WTC11 (cell line): ENCODE measurements around the gene EXOC6. TPM values are rescaled to one million over a fixed set of nuclear protein-coding genes. Genes with fewer than 3 reads are reported as not detected.

Source experiments
- ATAC-seq: fragments of 200-7000 bp; cut with Tn5 transposase; 2 replicates; pipeline ENCODE4 v1.10.0; 2021; ENCODE audit warnings: mild to moderate bottlenecking, moderate library complexity
- CTCF ChIA-PET: fragments of 300-600 bp; sonication (Branson Sonifier 250); formaldehyde crosslinking; loops from one replicate; lab custom pipeline; 2021; ENCODE audit warnings: antibody characterized with exemption; lab: Charles Lee
- POLR2A ChIA-PET: fragments of 350-600 bp; sonication (Branson Sonifier 250); formaldehyde crosslinking; loops from one replicate; lab custom pipeline; 2021; ENCODE audit warnings: antibody characterized with exemption; lab: Charles Lee
- DNase-seq: peaks from one replicate; pipeline ENCODE4 v3.0.0; 2021; ENCODE audit warnings: low spot score
- H3K27ac Mint-ChIP-seq: 2 replicates; pipeline ENCODE4 v1.8.0; 2021; ENCODE audit warnings: mixed read lengths
- H3K27me3 Mint-ChIP-seq: 2 replicates; pipeline ENCODE4 v1.8.0; 2021; ENCODE audit warnings: low read depth, mild to moderate bottlenecking, moderate library complexity, mixed read lengths
- H3K36me3 Mint-ChIP-seq: 2 replicates; pipeline ENCODE4 v1.8.0; 2021; ENCODE audit warnings: mixed read lengths
- H3K4me1 Mint-ChIP-seq: 2 replicates; pipeline ENCODE4 v1.8.0; 2022; ENCODE audit warnings: mixed read lengths
- H3K4me3 Mint-ChIP-seq: 2 replicates; pipeline ENCODE4 v1.8.0; 2021; ENCODE audit warnings: mild to moderate bottlenecking, moderate library complexity, mixed read lengths
- H3K9me3 Mint-ChIP-seq: 2 replicates; pipeline ENCODE4 v1.8.0; 2021; ENCODE audit warnings: mixed read lengths
- ATF2 ChIP-seq: sonication (generic); formaldehyde crosslinking; IDR thresholded peaks from 2 replicates; pipeline ENCODE4 v1.8.1; 2022; ENCODE audit warnings: low read depth, missing genetic modification reagents, borderline replicate concordance
- CDX4 ChIP-seq: fragments of 250-450 bp; sonication (Bioruptor Pico); IDR thresholded peaks from 2 replicates; pipeline ENCODE4 v1.9.0; 2021; ENCODE audit warnings: moderate library complexity, mild to moderate bottlenecking, inconsistent platforms, borderline replicate concordance
- ELF4 ChIP-seq: sonication (generic); formaldehyde crosslinking; IDR thresholded peaks from 2 replicates; pipeline ENCODE4 v1.8.1; 2022; ENCODE audit warnings: low read depth, mild to moderate bottlenecking, moderate library complexity, missing genetic modification reagents
- ETV6 ChIP-seq: sonication (generic); formaldehyde crosslinking; IDR thresholded peaks from 2 replicates; pipeline ENCODE4 v1.8.1; 2022; ENCODE audit warnings: mild to moderate bottlenecking, missing genetic modification reagents
- FOXJ3 ChIP-seq: sonication (generic); formaldehyde crosslinking; IDR thresholded peaks from 2 replicates; pipeline ENCODE4 v1.9.0; 2021; ENCODE audit warnings: missing genetic modification reagents, mild to moderate bottlenecking, borderline replicate concordance
- FOXP4 ChIP-seq: sonication (generic); formaldehyde crosslinking; IDR thresholded peaks from 2 replicates; pipeline ENCODE4 v1.8.0; 2022; ENCODE audit warnings: mild to moderate bottlenecking, missing genetic modification reagents
- HMGXB4 ChIP-seq: sonication (generic); formaldehyde crosslinking; IDR thresholded peaks from 2 replicates; pipeline ENCODE4 v1.8.1; 2023; ENCODE audit warnings: mild to moderate bottlenecking, moderate library complexity, missing genetic modification reagents
- IRF2 ChIP-seq: sonication (generic); formaldehyde crosslinking; IDR thresholded peaks from 2 replicates; pipeline ENCODE4 v1.8.0; 2022; ENCODE audit warnings: low read depth, missing genetic modification reagents, borderline replicate concordance
- MXD4 ChIP-seq: fragments of 250-450 bp; sonication (Bioruptor Pico); IDR thresholded peaks from 2 replicates; pipeline ENCODE4 v1.8.0; 2021; ENCODE audit warnings: mild to moderate bottlenecking, moderate library complexity, borderline replicate concordance
- NFATC4 ChIP-seq: fragments of 250-450 bp; sonication (Bioruptor Pico); IDR thresholded peaks from 2 replicates; pipeline ENCODE4 v1.9.0; 2021; ENCODE audit warnings: mild to moderate bottlenecking
- NFE2L1 ChIP-seq: sonication (generic); formaldehyde crosslinking; IDR thresholded peaks from 2 replicates; pipeline ENCODE4 v1.8.1; 2023; ENCODE audit warnings: missing genetic modification reagents
- NFYB ChIP-seq: sonication (generic); formaldehyde crosslinking; conservative IDR thresholded peaks from 2 replicates; pipeline ENCODE4 v1.8.0; 2022; ENCODE audit warnings: low read depth, missing genetic modification reagents
- RORB ChIP-seq: fragments of 250-450 bp; sonication (Bioruptor Pico); IDR thresholded peaks from 2 replicates; pipeline ENCODE4 v1.9.0; 2021; ENCODE audit warnings: mild to moderate bottlenecking
- ZBTB43 ChIP-seq: sonication (generic); formaldehyde crosslinking; IDR thresholded peaks from 2 replicates; pipeline ENCODE4 v1.8.1; 2023; ENCODE audit warnings: mild to moderate bottlenecking, missing genetic modification reagents
- ZNF281 ChIP-seq: sonication (generic); formaldehyde crosslinking; IDR thresholded peaks from 2 replicates; pipeline ENCODE4 v1.8.0; 2023; ENCODE audit warnings: mild to moderate bottlenecking, missing genetic modification reagents
- ZNF317 ChIP-seq: sonication (generic); formaldehyde crosslinking; IDR thresholded peaks from 2 replicates; pipeline ENCODE4 v1.8.1; 2023; ENCODE audit warnings: low read depth, mild to moderate bottlenecking, moderate library complexity, missing genetic modification reagents, borderline replicate concordance
- total RNA-seq: library from RNA; stranded (reverse); gene quantifications from 3 replicates; pipeline ENCODE4 v1.2.3, GENCODE V29; 2021

EXOC6 gene
- total RNA-seq, 1 experiment from 2014 or later: 5.0 TPM

GRCh38 chr10:92851003-92851402 lies 2.7 kb downstream of the EXOC6 start (continued):
- no peak for TF ChIP-seq ZNF281
- no peak for TF ChIP-seq ETV6 (CRISPR knock-in tag)
- no peak for TF ChIP-seq MXD4 (CRISPR knock-in tag)
- TF ChIP-seq, all 79 proteins: peak for 0

- DNase-seq (no peak), ATAC-seq (no peak)
- no peaks in the 10 kb centered on the region for H3K4me1 Mint-ChIP-seq
- peaks cover 35% of the 10 kb centered on the region for H3K9me3 Mint-ChIP-seq
- ChIA-PET CTCF (interaction anchor here (0.9 kb wide), 1 partner anchor 13 kb away, joined by 3 read pairs; no protein-coding TSS in a partner anchor), POLR2A (no interaction called here)
- H3K36me3 Mint-ChIP-seq: peaks cover 19% of the 10 kb centered on the region
- TF ChIP-seq IRF2 (CRISPR knock-in tag) (no peak), RORB (CRISPR knock-in tag) (no peak), HMGXB4 (no peak), ZNF317 (CRISPR knock-in tag) (no peak), NFATC4 (CRISPR knock-in tag) (no peak), ELF4 (CRISPR knock-in tag) (no peak), ETV6 (CRISPR knock-in tag) (no peak), ZBTB43 (no peak), FOXJ3 (CRISPR knock-in tag) (no peak), ATF2 (CRISPR knock-in tag) (no peak), FOXP4 (CRISPR knock-in tag) (no peak), NFYB (CRISPR knock-in tag) (no peak), NFE2L1 (no peak), CDX4 (CRISPR knock-in tag) (no peak)
- H3K4me3 Mint-ChIP-seq: no peak overlapping the region
- no peak overlapping the region for H3K27ac Mint-ChIP-seq
- peaks cover 14% of the 10 kb centered on the region for H3K27me3 Mint-ChIP-seq
Measured at GRCh38 chr10:92855560-92855959, 7.2 kb downstream of the EXOC6 start.
